AG04450 (cell line): ENCODE measurements around the gene ARL6IP5. TPM values are rescaled to one million over a fixed set of nuclear protein-coding genes. Genes with fewer than 3 reads are reported as not detected.

Experiments used
- CTCF ChIA-PET: fragments of 300-600, 350-600 bp; formaldehyde crosslinking; extraction: SDS; loops from one replicate; lab custom pipeline; 2022; ENCODE audit warnings: antibody characterized with exemption, inconsistent platforms; lab: Charles Lee
- POLR2A ChIA-PET: fragments of 350-600 bp; formaldehyde crosslinking; extraction: SDS; loops from one replicate; lab custom pipeline; 2021; ENCODE audit warnings: antibody characterized with exemption, inconsistent platforms; lab: Yijun Ruan, JAX
- DNase-seq: peaks from one replicate; pipeline ENCODE4 v3.0.0-alpha.2; 2011; ENCODE audit warnings: low read depth, low spot score
- H3K27ac ChIP-seq: one replicate; pipeline ENCODE4 v1.5.1; 2012; ENCODE audit warnings: low read depth, low read length, control low read depth
- H3K27me3 ChIP-seq: one replicate; pipeline ENCODE4 v1.6.0; 2012; ENCODE audit warnings: low read length; ENCODE audit not compliant: control insufficient read depth, insufficient read depth
- H3K4me3 ChIP-seq: 2 replicates; pipeline ENCODE4 v1.5.1; 2011; ENCODE audit warnings: mild to moderate bottlenecking, low read depth, low read length, control low read depth
- H3K9me3 ChIP-seq: 2 replicates; pipeline ENCODE4 v1.5.1; 2012; ENCODE audit warnings: low read length; ENCODE audit not compliant: control insufficient read depth, insufficient read depth
- polyA plus RNA-seq: library from polyadenylated mRNA; depleted of rRNA; stranded (reverse); fragments of >200 nt; gene quantifications from 2 replicates; pipeline ENCODE4 v1.2.3, GENCODE V29; 2011
- TF ChIP-seq, protein P1 (sequence below): IDR thresholded peaks from 2 replicates; pipeline ENCODE4 v1.5.1; 2011; ENCODE audit warnings: low read depth, low read length, control low read depth, inconsistent platforms

The ARL6IP5 gene
- polyA plus RNA-seq, 1 experiment = 204 TPM

DNA sequence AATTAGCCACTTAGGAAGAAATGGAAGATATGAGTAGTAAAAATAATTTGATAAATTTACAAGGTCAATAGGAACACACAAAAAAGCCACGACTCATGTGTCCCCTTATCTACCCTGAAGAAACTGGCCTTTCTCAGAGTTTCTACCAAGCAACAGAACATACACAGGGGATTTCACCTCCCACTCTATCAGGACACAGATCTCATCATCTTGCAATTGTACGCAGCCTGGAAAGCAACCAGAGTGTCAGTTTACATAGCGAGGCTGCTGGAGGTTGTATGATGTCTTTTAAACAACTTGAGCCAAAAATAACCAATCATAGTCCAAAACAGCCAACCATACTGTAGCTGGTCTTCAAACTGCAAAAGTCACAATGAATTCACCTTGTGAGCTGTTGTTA lies 57.4 kb downstream of the ARL6IP5 start:
- Histone ChIP-seq H3K27ac (no peak overlapping the region), H3K4me3 (no peak overlapping the region), H3K9me3 (no peaks in the 10 kb centered on the region), H3K27me3 (peaks cover 6% of the 10 kb centered on the region)
- TF ChIP-seq, protein P1, sequence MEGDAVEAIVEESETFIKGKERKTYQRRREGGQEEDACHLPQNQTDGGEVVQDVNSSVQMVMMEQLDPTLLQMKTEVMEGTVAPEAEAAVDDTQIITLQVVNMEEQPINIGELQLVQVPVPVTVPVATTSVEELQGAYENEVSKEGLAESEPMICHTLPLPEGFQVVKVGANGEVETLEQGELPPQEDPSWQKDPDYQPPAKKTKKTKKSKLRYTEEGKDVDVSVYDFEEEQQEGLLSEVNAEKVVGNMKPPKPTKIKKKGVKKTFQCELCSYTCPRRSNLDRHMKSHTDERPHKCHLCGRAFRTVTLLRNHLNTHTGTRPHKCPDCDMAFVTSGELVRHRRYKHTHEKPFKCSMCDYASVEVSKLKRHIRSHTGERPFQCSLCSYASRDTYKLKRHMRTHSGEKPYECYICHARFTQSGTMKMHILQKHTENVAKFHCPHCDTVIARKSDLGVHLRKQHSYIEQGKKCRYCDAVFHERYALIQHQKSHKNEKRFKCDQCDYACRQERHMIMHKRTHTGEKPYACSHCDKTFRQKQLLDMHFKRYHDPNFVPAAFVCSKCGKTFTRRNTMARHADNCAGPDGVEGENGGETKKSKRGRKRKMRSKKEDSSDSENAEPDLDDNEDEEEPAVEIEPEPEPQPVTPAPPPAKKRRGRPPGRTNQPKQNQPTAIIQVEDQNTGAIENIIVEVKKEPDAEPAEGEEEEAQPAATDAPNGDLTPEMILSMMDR = no peak
- CTCF ChIA-PET = interaction anchor here (0.8 kb wide), 1 partner anchor 19 kb away, joined by 5 read pairs; no protein-coding TSS in a partner anchor
- POLR2A ChIA-PET = no interaction called here
- peak; percentile 3 for DNase-seq

DNA sequence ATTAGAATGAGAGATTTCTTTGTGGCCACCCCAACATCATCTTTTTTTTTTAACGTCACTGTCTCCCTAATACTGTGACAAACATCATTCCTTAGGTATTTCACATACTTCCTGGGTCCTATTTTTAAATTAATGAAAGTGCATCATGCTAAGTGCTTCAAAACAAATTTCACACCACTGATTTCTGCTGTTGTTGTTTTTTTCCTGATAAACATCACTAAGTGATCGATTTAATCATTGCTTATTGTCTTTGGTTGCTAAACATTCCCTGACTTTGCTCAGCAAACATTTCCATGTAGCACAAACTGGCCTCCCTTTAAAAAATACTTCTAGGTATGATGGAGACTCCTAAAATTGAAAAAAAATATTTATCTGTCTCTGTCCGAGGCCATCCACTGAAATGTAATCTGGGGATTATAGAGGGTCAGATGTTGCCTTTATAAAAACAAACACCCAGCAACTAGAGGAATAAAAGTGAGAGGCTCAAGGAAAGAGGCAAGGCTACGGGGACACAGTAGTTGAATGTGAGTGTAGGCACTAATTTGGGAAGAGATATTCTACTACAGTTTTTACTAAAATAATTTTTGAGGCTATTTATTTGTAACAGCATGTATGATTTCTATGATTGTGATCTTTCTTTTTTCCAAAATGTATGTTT lies 58.2 kb downstream of the ARL6IP5 start:
- no peak overlapping the region for H3K27ac ChIP-seq
- ChIA-PET POLR2A (no interaction called here), CTCF (interaction anchor here (0.8 kb wide), 1 partner anchor 19 kb away, joined by 5 read pairs; no protein-coding TSS in a partner anchor)
- H3K4me3 ChIP-seq = no peak overlapping the region
- peaks cover 6% of the 10 kb centered on the region for H3K27me3 ChIP-seq
- H3K9me3 ChIP-seq = no peaks in the 10 kb centered on the region
- DNase-seq = no peak
- TF ChIP-seq, protein P1 = no peak

DNA sequence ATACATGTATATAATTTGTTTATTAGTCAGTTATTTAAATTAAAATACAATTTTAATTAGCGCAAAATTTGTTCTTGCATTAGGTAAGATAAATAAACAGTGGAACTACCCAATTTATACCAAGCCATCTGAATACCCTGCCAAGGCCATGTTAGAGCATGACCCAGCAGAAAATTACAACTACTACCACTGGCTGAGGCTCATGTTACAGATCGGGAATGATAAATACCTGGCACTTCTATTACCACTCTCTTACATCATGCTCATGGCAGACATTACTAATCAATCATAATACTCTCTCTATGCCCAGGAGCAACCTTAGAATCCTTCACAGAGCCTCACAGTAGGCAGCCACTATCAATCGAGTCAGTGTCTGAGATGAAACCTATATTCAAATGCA lies 58.9 kb downstream of the ARL6IP5 start:
- ChIA-PET CTCF (interaction anchor here (2.4 kb wide), 1 partner anchor 163 kb away, joined by 7 read pairs; no protein-coding TSS in a partner anchor), POLR2A (no interaction called here)
- Histone ChIP-seq H3K4me3 (no peak overlapping the region), H3K27me3 (peaks cover 6% of the 10 kb centered on the region), H3K27ac (no peak overlapping the region), H3K9me3 (no peaks in the 10 kb centered on the region)
- no peak for DNase-seq
- TF ChIP-seq, protein P1 = no peak

DNA sequence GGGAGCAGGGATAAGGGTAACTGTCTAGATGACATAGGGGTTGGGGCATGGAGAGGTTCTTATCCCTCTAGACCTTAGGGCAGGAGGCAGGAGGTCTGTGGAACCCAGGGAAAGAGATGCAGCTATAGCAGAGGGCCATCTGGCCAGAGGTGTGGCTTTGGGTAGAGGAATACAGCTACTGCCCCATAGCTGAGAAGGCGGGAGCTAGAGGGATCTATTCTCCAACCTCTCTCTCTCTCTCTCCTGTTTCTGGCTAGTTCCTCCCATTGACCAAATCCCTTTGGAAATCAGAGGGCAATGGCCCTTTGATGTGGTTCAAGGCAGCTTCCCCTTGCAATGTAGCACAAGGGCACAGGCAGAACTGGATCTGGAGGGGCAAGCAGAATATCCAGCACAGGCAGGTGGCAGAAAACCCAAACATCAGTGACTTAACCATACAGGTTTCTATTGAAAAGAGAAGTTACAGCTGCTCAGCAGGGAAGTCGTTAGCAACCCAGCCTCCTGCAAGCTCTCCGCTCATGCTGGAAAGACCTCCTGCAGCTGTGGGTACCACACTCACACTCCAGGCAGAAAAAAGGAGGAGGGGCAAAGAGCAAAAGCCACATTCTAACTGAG lies 60.0 kb downstream of the ARL6IP5 start:
- no peak for DNase-seq
- TF ChIP-seq, protein P1 = no peak
- H3K9me3 ChIP-seq = no peaks in the 10 kb centered on the region
- peaks cover 6% of the 10 kb centered on the region for H3K27me3 ChIP-seq
- ChIA-PET POLR2A (no interaction called here), CTCF (interaction anchor here (1.9 to 2.4 kb wide), 3 partner anchors 17 to 162 kb away, joined by 5 to 8 read pairs (median 7); no protein-coding TSS in a partner anchor)
- no peak overlapping the region for H3K4me3 ChIP-seq
- H3K27ac ChIP-seq = no peak overlapping the region

DNA sequence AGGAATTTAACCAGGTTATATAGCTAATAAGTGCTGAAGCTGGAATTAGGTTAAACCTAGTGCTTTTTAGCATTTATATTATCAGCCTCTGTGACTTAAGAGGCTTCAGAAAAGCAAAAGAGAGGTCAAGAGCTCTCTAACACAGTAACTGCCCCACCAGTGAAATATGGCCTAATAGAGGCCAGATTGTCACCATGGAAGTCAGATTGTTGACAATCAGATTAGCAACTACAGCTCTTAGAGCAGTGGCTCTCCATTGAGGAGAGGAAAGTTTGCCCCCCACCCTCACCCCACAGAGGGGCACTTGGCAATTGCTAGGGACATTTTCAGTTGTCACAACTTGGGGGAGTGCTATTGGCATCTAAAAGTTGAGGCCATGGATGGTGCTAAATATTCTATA lies 61.0 kb downstream of the ARL6IP5 start:
- Histone ChIP-seq H3K9me3 (no peaks in the 10 kb centered on the region), H3K27ac (no peak overlapping the region), H3K27me3 (peaks cover 6% of the 10 kb centered on the region), H3K4me3 (no peak overlapping the region)
- ChIA-PET POLR2A (no interaction called here), CTCF (interaction anchor here (1.9 to 2.4 kb wide), 3 partner anchors 16 to 161 kb away, joined by 5 to 8 read pairs (median 7); no protein-coding TSS in a partner anchor)
- TF ChIP-seq, protein P1 = no peak
- no peak for DNase-seq
